ENCODE data around the gene ZFP36.

The ZFP36 gene

GRCh38 chr19:39384839-39385568 is 21.6 kb upstream of the ZFP36 start:
- DNase-seq: no peak

DNA sequence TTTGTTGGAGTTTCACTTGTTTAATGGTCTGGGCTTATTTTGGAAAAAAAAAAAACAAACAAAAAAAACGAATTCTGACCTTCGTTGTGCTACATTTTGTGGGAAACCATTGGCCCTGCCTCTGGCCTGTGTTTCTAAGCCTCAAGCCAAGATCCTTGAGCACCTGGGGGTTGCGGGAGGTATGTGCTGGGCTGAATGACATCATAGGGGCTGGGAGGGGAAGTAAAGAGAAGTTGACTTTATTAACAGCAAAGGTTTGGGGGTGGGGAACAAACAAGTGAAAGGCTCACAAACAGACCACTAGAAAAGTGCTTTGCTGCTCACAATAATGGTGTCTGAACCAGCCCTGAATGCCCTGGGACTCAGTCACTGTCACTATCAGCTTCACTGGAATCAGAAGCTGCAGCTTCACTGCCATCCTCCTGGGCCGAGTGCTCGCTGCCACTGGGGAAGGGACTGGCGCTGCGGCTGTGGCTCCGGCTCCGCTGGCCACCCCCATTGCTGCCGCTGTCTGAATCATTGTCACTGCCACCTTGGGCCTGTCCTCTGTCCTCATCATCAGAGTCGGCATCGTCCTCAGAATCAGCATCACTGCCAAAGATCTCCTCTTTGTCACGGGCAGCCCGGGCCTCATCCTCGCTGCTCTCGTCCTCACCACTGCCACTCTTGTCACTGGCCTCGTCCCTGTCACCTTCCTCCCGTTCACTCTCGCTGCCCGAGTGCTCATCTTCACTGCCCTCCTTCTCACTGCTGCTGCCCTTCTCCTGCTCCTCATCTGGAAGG is 20.8 kb upstream of the ZFP36 start:
- no peak for DNase-seq

DNA sequence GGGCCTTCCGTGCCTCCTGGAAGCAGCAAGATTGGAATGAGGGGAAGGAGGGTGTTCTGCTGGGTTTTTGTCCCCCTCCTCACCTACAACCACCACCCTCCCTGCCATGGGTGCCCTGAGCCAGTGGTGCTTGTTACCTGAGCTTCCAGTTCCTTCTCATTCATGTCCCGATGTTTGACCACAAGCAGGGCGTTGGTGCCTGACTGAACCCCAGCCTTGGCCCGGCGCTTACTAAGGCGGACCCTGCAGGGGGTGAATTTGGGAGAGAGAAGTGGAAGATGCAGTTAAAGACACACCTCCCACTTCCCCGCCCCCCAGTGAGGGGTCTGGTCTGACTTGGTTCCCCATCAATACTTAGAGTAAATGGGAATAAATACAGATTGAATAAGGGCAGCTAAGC is 20.1 kb upstream of the ZFP36 start:
- DNase-seq: no peak

- no peak for DNase-seq
Measured at GRCh38 chr19:39388657-39389056, 18.0 kb upstream of the ZFP36 start.

DNA sequence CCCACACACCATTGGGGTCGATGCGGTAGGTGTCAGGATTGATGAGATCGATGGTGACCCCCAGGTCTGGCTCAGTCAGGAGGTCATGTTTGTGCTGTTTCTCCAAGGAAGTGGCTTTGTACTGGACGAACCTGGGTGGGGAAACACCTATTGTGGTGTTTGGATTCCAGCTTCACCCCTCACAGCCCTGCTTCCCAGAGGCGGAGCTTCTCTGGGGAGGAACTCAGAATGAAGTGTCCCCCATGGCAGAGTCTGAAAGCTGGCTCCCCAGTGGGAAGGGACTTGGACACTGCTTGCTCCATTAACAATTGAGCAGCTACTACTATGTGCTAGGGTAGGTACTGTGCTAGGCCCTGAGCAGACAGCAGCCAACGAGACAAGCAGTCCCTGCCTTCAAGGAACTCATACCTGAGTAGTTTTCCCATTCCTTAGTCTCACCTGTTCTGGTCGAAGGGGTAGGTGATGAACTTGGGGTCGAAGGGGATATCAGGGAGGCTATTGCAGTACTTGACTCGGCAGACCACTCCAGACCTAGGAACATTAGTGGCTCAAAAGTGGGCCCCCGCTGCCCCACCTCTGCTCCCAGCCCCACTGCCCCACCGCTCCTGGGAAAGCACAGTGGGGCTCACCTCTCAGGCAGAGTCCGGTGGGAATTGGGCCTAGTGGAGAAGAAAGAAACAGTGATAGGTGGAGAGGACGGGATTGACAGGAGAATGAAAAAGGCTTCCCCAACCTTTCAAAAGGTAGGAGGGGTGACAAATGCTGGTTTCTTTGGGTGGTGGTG is 16.8 kb upstream of the ZFP36 start:
- no peak for DNase-seq

- DNase-seq: no peak
Measured at GRCh38 chr19:39390451-39390750, 16.2 kb upstream of the ZFP36 start.

DNA sequence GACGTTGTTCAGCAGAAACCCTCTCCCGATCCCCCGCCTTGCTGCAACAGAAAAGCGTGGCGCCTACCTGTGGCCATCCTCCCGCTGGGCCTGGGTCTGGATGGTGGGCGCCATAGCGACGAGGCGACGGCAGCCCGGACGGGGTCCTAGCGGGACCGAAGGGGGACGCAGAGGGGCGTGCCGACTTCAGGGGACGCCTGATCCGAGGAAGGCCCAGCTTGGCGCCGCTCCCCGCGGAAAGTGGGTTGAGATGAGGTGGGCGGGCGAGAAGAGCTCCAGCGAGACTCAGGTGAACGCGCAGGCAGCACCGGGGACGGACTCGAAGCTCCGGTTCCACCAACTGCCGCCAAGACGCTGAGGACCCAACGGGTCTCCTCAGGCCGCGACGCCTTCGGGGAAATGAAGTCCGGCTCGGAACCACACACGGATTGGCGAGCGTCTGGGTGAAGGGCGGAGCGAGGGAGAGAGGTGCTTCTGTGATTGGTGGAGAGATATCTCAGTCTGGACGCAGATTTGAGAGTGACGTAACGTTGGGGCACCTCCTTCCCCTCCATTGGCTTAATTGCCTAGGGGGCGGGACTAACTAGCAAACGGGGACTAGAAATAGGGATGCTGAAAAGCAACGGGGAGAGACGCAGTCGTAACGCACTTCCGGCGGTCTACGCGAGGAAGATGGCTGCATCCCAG is 15.8 kb upstream of the ZFP36 start, which contains the start of the genes MED29 and PAF1:
Gene MED29, plus strand, starts transcription at position 628 of the 687 bp plus-strand sequence. Its CDS starts 45 bp downstream, at position 673.
Gene PAF1, minus strand, starts transcription at position 356 of the 687 bp plus-strand sequence. Its CDS starts 242 bp downstream, at position 114.
- DNase-seq: peak; percentile 98

GRCh38 chr19:39397360-39398296 is 9.0 kb upstream of the ZFP36 start:
- DNase-seq: peak; percentile 81

DNA sequence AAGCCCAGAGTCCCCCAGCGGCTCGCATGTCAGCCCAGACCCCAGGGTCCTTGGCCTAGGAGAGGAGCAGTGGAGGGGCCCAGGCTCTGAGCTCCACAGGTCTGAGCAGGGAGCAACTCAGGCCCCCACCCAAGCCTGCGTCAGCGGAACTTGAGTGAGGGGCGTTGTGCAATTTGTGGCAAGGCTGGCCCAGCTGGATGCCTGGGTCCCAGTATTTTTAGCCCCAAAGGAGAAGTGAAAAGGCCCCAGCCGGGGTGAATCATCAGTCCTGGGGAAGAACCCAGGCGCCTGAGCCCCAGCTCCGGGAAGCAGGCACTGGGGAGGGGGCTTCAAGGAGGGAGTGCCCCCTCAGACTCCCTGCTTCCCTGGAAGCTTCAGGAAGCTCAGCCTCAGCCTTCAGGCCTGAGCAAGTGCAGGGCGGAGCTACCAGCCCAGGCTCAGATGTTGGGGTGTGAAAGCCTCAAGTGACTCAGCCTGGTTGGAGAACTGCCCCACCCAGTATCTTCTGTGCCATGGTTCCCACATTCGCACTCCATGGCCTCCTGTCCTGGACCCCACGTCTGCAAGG is 8.3 kb upstream of the ZFP36 start:
- DNase-seq: peak; percentile 58

DNA sequence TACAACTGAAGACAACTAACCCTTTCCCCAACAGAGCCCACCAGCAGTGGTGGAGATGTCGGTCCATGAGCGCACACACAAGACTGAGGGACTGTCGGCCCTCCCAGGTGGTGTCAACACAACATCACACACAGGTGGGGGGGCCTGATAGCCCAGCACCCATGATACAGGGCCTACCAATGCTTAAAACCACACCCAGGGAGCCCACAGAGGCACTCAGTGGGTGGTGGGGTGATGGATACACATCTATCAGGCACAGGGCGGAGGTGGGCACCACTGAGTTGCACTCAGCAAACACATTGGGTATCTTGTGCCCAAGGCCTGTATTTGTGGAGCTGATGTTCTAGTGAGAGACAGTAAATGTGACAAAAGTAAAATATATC is 7.0 kb upstream of the ZFP36 start:
- no peak for DNase-seq

DNA sequence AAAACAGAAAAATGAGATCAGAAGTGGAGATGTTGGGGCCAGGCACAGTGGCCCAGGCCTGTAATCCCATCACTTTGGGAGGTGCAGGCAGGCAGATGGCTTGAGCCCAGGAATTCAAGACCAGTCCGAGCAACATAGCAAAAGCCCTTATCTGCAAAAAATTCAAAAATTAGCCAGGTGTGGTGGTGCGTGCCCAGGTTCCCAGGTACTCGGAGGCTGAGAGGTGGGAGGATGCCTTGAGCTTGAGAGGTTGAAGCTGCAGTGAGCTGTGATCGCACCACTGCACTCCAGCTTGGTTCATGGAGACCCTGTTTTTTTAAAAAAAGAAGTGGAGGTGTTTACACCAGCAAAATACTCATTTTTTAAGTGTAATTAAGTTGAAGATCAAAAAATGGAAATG is 6.6 kb upstream of the ZFP36 start:
- no peak for DNase-seq

DNA sequence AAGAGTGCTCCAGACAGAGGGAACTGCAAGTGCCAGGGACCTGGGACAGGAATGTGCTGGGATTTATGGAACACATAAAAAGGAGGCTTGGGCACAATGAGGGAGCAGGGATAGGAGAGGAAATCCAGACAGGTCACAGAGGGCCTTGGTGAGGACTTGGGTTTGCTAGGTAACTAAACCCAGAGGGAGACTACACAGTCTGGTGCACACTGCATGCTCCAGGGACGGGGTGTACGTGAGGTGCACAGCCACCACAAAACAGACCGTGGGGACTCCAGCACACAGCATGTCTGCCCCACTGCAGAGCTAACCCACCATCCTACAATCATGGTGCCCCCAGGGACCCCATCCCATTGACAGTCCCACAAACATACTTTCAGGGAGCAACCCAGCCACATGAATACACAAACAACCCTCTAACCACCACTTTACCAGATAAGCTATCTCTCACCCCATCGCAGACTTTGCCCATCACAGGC is 5.5 kb upstream of the ZFP36 start:
- no peak for DNase-seq

- DNase-seq: peak; percentile 24
Measured at GRCh38 chr19:39401549-39402345, 4.9 kb upstream of the ZFP36 start.

DNA sequence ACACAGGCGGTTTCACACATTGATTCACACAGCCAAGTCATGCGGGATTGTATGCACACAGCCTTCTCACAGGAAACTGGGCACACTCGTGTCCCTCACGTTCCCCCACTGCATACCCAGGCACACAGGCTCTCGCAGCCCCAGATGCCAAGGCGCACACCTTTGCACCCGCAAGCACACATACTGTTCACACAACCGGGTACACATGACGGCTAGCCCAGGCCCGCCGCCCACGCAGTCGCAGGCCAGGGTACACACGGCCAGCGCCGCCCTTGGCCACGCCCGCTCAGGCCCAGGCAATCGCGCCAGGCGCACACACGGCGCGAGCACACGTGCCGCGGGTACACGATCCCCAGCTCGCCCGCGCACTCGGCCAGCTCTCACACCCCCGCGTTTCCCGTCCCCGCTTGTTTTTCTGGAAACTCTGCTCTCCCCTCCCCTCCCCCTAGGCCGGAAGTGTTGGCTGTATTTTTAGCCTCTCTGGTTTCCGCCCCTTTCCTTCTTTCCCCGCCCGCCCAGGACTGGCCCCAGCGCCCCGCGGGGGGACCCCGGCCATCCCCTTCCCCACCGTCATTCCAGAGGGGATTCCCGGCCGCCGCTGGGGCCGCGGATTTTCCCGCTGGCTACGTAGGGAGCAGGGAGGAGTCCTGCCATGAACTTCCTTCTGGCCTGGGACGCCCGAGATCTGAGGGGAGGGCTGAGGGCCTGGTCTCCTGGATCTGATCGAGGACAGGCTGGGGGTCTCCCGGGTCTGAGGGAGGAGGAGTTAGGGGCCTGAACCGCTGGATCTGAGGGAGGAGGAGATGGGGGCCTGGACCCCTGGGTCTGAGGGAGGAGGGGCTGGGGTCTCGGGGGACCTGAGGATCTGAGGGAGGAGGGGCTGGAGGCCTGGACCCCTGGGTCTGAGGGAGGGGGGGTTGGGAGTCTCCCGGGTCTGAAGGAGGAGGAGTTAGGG is 4.0 kb upstream of the ZFP36 start:
- peak; percentile 78 for DNase-seq

DNA sequence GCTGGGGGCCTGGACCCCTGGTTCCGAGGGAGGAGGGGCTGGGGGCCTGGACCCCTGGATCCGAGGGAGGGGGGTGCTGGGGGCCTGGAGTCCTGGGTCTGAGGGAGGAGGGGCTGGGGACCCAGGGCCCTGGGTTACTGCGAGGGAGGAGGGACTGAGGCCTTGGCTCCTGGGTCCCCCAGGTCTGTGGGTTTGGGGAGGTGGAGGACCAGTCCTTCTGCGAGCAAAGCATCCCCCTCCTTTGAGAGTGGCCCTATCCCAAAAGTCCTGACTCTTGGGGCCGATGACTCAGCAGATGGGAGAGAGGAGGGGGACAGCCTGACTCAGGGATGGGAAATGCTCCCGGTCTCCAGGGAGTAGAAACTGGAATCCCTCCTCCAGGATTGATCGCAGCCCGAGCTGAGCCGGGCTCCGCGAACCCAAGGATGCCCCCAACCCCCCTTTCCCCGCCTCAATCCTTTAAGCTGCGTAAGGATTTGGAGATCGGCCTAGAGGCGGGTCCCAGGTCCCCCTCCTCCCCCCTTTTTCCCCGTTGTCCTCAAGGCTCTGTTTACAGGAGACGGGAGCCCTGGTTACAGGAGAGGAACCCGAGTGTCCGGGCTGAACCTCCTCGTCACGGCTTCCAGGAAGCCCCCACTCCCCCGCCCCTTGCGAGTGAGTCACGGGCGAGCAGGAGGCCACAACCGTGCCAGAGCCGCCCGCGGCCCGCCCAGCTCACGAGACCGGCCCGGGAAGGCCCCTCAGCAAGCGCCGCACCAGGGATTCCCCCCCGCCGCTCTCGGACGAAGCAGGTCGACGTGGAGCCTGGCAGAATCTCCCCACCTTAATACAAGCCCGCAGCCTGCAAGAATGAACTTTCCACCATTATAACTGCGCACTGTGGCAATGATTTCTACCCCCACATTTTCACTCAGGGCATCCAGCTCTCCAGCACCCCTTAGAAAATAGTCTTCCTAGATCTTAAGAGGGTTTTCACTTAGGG is 3.0 kb upstream of the ZFP36 start:
- DNase-seq: peak; percentile 98

- DNase-seq: no peak
Measured at GRCh38 chr19:39405261-39405957, 1.2 kb upstream of the ZFP36 start.

GRCh38 chr19:39405958-39406655 is 540 bp upstream of the ZFP36 start:
- no peak for DNase-seq

All from T1000 (cell line).